Esophagus (tissue), 2 donors: ENCODE data around the gene HSPA4. TPM values are rescaled to one million over a fixed set of nuclear protein-coding genes. Genes with fewer than 3 reads are reported as not detected.
"Not testable (repeated sequence)": the region's sequence is repeated elsewhere in the genome, so short reads cannot be mapped to it uniquely, and the experiment has no call there.

ENCODE experiments used
- H3K27ac ChIP-seq, 2 donors: one replicate each; pipeline ENCODE4 v1.5.1; 2013; ENCODE audit warnings: low read depth in 2 of 2, mild to moderate bottlenecking in 2 of 2, inconsistent platforms in 1 of 2, low read length in 1 of 2, moderate library complexity in 1 of 2
- H3K27me3 ChIP-seq, 2 donors: one replicate each; pipeline ENCODE4 v1.6.1; 2013; ENCODE audit warnings: low read length in 2 of 2, control low read depth in 1 of 2, mild to moderate bottlenecking in 1 of 2; ENCODE audit not compliant: insufficient read depth in 2 of 2, control insufficient read depth in 1 of 2
- H3K36me3 ChIP-seq, 2 donors: one replicate each; pipeline ENCODE4 v1.6.1; 2013; ENCODE audit warnings: low read length in 1 of 2; ENCODE audit not compliant: control insufficient read depth in 2 of 2, insufficient read depth in 2 of 2
- H3K4me1 ChIP-seq, 2 donors: one replicate each; pipeline ENCODE4 v1.6.1; 2013; ENCODE audit warnings: low read length in 1 of 2; ENCODE audit not compliant: control insufficient read depth in 2 of 2, insufficient read depth in 2 of 2
- H3K4me3 ChIP-seq, 2 donors: one replicate each; pipeline ENCODE4 v1.5.1; 2013; ENCODE audit warnings: low read length in 2 of 2, mild to moderate bottlenecking in 2 of 2, low read depth in 1 of 2, moderate library complexity in 1 of 2
- H3K9me3 ChIP-seq, 2 donors: one replicate each; pipeline ENCODE4 v1.6.1; 2013; ENCODE audit warnings: mild to moderate bottlenecking in 2 of 2, low read depth in 1 of 2, low read length in 1 of 2, moderate library complexity in 1 of 2; ENCODE audit not compliant: control insufficient read depth in 2 of 2, insufficient read depth in 1 of 2
- WGBS, 2 donors: extraction: QIAGEN DNeasy Blood & Tissue Kit; methylation state at CpG; one replicate each; pipeline ENCODE4 v1.1.7; 2013; 5-methylcytosine and 5-hydroxymethylcytosine counted together
- polyA plus RNA-seq, 2 donors: library from polyadenylated mRNA; stranded (reverse); fragments of 200-250 nt; gene quantifications; one replicate each; pipeline ENCODE4 v1.2.3, GENCODE V29; 2013
- donor health status: healthy with polysubstance abuse.
- donor health status: Bipolar disorder and iron deficiency.

Gene HSPA4
- polyA plus RNA-seq, 2 donors, result 60.6 to 103 TPM

GRCh38 chr5:133124891-133125290 is 73.1 kb downstream of the HSPA4 start:
- WGBS, 2 donors, result 60 to 66% methylated on average over 4 of the region's 4 CpGs

DNA sequence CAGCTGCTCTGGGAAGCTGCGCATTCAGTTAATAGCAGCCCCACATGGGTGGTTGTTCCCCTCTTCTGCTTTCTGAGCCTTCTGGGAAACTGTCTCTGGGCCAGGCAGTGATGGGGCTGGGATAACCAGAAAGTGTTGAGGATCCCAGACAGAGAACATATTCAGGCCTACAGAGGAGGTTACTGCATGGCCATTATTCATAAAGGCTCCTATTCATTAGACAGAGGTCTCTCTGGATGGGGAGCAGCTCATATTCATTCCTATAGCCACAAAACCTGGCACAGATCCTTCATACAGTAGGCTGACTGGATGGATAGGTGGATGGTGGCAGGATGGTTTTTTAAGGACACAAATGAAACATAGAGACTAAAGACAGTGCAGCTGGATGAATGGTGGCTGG is 76.3 kb downstream of the HSPA4 start:
- H3K27ac ChIP-seq, result no peak overlapping the region
- no peak overlapping the region for H3K4me3 ChIP-seq
- no peaks in the 10 kb centered on the region for H3K36me3 ChIP-seq
- WGBS, 2 donors, result 95% methylated on average over 1 of the region's 1 CpG
- H3K27me3 ChIP-seq, result no peaks in the 10 kb centered on the region
- H3K9me3 ChIP-seq, result no peaks in the 10 kb centered on the region
- H3K4me1 ChIP-seq, result no peaks in the 10 kb centered on the region

More at GRCh38 chr5:133124891-133125290, 73.1 kb downstream of the HSPA4 start:
- no peaks in the 10 kb centered on the region for H3K27me3 ChIP-seq
- H3K9me3 ChIP-seq, result no peaks in the 10 kb centered on the region
- H3K36me3 ChIP-seq, result no peaks in the 10 kb centered on the region
- H3K4me1 ChIP-seq, result no peaks in the 10 kb centered on the region
- no peak overlapping the region for H3K4me3 ChIP-seq
- H3K27ac ChIP-seq, result no peak overlapping the region

DNA sequence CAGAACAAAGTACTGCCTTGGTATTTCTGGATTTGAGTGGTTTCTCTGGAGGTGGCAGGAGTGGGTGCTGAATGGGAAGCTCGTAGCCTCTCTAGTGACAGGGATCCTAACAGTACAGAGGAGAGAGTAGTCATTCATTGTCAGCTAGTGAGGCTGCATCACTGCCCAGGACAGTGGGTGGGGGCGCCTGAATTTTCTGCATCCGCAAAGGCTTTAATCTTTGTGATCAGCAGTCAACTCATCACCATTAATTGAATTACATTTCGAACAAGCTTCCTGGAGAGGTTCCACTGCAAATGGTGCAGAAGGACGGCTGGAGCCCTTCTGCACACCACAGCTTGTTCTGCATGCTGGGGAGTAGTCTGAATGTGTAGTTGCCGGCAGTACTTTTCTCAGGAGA is 77.5 kb downstream of the HSPA4 start:
- WGBS, 2 donors, result 63 to 75% methylated on average over 6 of the region's 6 CpGs

DNA sequence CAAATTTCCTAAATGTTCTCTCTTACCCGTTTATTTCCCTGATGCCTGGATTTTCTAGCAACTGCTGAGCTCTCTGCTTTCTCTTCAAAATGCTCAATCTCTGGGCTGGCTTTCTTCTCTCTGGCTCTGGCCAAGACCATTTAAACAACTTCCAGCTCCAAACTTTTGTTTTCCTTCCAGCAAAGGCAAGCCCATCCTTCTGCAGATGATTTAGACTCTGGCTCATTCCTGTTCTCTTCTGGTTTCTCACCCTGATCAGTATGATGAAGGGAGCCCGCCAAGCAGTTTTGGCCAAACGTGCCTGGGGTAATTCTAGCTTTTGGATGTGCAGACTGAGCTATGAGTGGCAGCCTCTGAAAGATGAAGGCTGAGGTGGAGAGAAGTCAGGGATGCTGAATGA is 78.1 kb downstream of the HSPA4 start:
- H3K9me3 ChIP-seq, result no peaks in the 10 kb centered on the region
- 50 to 62% methylated on average over 3 of the region's 3 CpGs for WGBS, 2 donors
- H3K36me3 ChIP-seq, result no peaks in the 10 kb centered on the region
- no peaks in the 10 kb centered on the region for H3K4me1 ChIP-seq
- H3K27ac ChIP-seq, result no peak overlapping the region
- H3K4me3 ChIP-seq, result no peak overlapping the region
- no peaks in the 10 kb centered on the region for H3K27me3 ChIP-seq

More for the DNA sequence above, 77.5 kb downstream of the HSPA4 start:
- H3K4me1 ChIP-seq, result no peaks in the 10 kb centered on the region
- no peak overlapping the region for H3K27ac ChIP-seq
- no peak overlapping the region for H3K4me3 ChIP-seq
- H3K36me3 ChIP-seq, result no peaks in the 10 kb centered on the region
- H3K9me3 ChIP-seq, result no peaks in the 10 kb centered on the region
- H3K27me3 ChIP-seq, result no peaks in the 10 kb centered on the region

GRCh38 chr5:133130387-133131118 is 78.7 kb downstream of the HSPA4 start:
- Histone ChIP-seq H3K9me3 (no peaks in the 10 kb centered on the region), H3K27me3 (no peaks in the 10 kb centered on the region), H3K4me1 (no peaks in the 10 kb centered on the region), H3K27ac (no peak overlapping the region), H3K4me3 (no peak overlapping the region), H3K36me3 (no peaks in the 10 kb centered on the region)
- WGBS, 2 donors, result 61 to 62% methylated on average over 8 of the region's 8 CpGs

GRCh38 chr5:133132717-133133116 is 80.9 kb downstream of the HSPA4 start:
- no peaks in the 10 kb centered on the region for H3K36me3 ChIP-seq
- no peaks in the 10 kb centered on the region for H3K27me3 ChIP-seq
- H3K9me3 ChIP-seq, result no peaks in the 10 kb centered on the region
- H3K4me1 ChIP-seq, result no peaks in the 10 kb centered on the region
- 63 to 73% methylated on average over 2 of the region's 2 CpGs for WGBS, 2 donors
- no peak overlapping the region for H3K4me3 ChIP-seq
- H3K27ac ChIP-seq, result no peak overlapping the region

- 95 to 98% methylated on average over 3 of the region's 5 CpGs for WGBS, 2 donors
- not testable (repeated sequence) for H3K4me1 ChIP-seq, H3K36me3 ChIP-seq, H3K27me3 ChIP-seq, H3K4me3 ChIP-seq, H3K27ac ChIP-seq, H3K9me3 ChIP-seq
Observed at GRCh38 chr5:133133241-133133640, 81.4 kb downstream of the HSPA4 start.

DNA sequence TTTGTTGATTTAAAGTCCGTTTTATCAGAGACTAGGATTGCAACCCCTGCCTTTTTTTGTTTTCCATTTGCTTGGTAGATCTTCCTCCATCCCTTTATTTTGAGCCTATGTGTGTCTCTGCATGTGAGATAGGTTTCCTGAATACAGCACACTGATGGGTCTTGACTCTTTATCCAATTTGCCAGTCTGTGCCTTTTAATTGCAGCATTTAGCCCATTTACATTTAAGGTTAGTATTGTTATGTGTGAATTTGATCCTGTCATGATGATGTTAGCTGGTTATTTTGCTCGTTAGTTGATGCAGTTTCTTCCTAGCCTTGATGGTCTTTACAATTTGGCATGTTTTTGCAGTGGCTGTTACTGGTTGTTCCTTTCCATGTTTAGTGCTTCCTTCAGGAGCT is 85.1 kb downstream of the HSPA4 start:
- H3K4me3 ChIP-seq, H3K4me1 ChIP-seq, H3K27ac ChIP-seq, H3K27me3 ChIP-seq, H3K9me3 ChIP-seq, H3K36me3 ChIP-seq: not testable (repeated sequence)
- 67 to 70% methylated on average over 2 of the region's 2 CpGs for WGBS, 2 donors

DNA sequence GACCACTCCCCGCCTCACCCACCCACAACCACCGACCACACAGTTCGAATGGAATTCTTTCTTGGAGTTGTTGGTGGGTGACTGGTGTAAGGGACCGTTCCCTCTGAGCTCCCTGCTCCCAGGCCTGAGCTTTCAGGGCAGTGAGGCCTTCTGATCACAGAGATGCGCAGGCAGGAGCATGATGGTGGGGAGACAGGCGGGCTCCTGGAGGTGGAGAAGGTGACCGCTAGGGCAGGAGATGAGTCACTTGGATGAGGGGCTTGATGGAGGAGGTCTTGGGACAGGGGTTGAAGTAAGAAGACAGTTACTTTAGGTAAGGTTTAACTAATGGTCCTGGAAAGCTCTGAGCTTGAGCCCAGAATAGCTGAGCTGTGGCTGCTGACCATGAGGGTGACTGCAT is 88.5 kb downstream of the HSPA4 start:
- H3K27me3 ChIP-seq, result no peaks in the 10 kb centered on the region
- no peak overlapping the region for H3K4me3 ChIP-seq
- WGBS, 2 donors, result 84 to 88% methylated on average over 7 of the region's 7 CpGs
- H3K27ac ChIP-seq, result no peak overlapping the region
- no peaks in the 10 kb centered on the region for H3K4me1 ChIP-seq
- peaks cover 0 to 6% of the 10 kb centered on the region in 2 donors for H3K9me3 ChIP-seq
- H3K36me3 ChIP-seq, result no peaks in the 10 kb centered on the region

DNA sequence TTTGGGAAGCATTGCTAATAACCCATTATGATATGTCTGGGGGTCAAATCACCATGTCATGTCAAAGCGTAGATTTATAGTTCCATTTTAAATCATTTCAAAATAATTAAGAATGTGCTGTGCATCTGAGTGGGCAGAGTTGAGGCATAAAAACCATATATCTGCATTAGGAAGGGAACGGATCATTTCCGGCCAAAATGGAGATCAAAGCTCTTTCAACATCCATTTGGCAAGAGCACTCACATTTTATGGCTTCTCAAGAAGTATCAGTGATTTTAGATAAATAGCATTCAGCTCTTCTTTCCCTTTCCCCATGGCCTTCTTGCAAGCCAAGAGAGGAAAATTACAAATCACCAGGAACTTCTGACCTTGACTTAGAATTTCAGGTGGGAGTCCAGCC is 89.9 kb downstream of the HSPA4 start:
- H3K27me3 ChIP-seq, result peaks cover 0 to 2% of the 10 kb centered on the region in 2 donors
- no peak overlapping the region for H3K27ac ChIP-seq
- WGBS, 2 donors, result 81 to 87% methylated on average over 3 of the region's 3 CpGs

More for the DNA sequence above, 89.9 kb downstream of the HSPA4 start:
- H3K4me3 ChIP-seq, result no peak overlapping the region
- H3K36me3 ChIP-seq, result no peaks in the 10 kb centered on the region
- H3K4me1 ChIP-seq, result no peaks in the 10 kb centered on the region
- peaks cover 0 to 6% of the 10 kb centered on the region in 2 donors for H3K9me3 ChIP-seq
